Gastroesophageal sphincter (tissue), 4 donors: ENCODE data around the gene NAIF1. TPM values are rescaled to one million over a fixed set of nuclear protein-coding genes. Genes with fewer than 3 reads are reported as not detected.

Experiments used
- ATAC-seq: fragments of 150-250 bp; one replicate; pipeline ENCODE4 v1.9.1; 2016; ENCODE audit warnings: mild to moderate bottlenecking, moderate library complexity
- H3K27ac ChIP-seq, 4 donors: fragments of 200-600 bp; sonication (generic) in 3 of 4; 1 replicate in 3 of 4; 2 replicates in 1 of 4; pipeline ENCODE4 v1.5.1; 2016 to 2019
- H3K27me3 ChIP-seq: fragments of 200-600 bp; sonication (generic); one replicate; pipeline ENCODE4 v1.5.1; 2019
- H3K36me3 ChIP-seq, 2 donors: fragments of 200-600 bp; sonication (generic); one replicate each; pipeline ENCODE4 v1.5.1; 2019; ENCODE audit warnings: control low read depth in 1 of 2
- H3K4me1 ChIP-seq, 3 donors: fragments of 200-600 bp; sonication (generic); 1 replicate in 2 of 3; 2 replicates in 1 of 3; pipeline ENCODE4 v1.5.1; 2016 to 2019; ENCODE audit warnings: control low read depth in 2 of 3
- H3K4me3 ChIP-seq, 2 donors: fragments of 200-600 bp; sonication (generic); one replicate each; pipeline ENCODE4 v1.5.1; 2019; ENCODE audit warnings: mild to moderate bottlenecking in 1 of 2, moderate library complexity in 1 of 2
- H3K9me3 ChIP-seq, 3 donors: fragments of 200-600 bp; sonication (generic); one replicate each; pipeline ENCODE4 v1.5.1; 2017 to 2019; ENCODE audit warnings: control low read depth in 2 of 3
- CTCF ChIP-seq, 4 experiments: fragments of 200-600 bp in 2 of 4; fragments of 450-650 bp in 2 of 4; sonication (generic) in 1 of 4; IDR thresholded peaks; one replicate each; pipeline ENCODE4 v1.5.1; 2017 to 2019; ENCODE audit warnings: antibody characterized with exemption in 4 of 4, mild to moderate bottlenecking in 2 of 4, moderate library complexity in 2 of 4
- EP300 ChIP-seq: sonication (generic); formaldehyde crosslinking; IDR thresholded peaks from one replicate; pipeline ENCODE4 v1.6.1; 2017; ENCODE audit warnings: antibody characterized with exemption, mild to moderate bottlenecking
- POLR2A ChIP-seq, 2 donors: fragments of 450-650 bp; IDR thresholded peaks; one replicate each; pipeline ENCODE4 v1.6.1; 2017; ENCODE audit warnings: antibody characterized with exemption in 2 of 2, mild to moderate bottlenecking in 2 of 2, moderate library complexity in 1 of 2
- POLR2AphosphoS5 ChIP-seq: sonication (generic); formaldehyde crosslinking; IDR thresholded peaks from one replicate; pipeline ENCODE4 v1.6.1; 2017; ENCODE audit warnings: antibody characterized with exemption
- WGBS, 2 donors: methylation state at CpG; one replicate each; pipeline ENCODE4 v1.1.5; 2018; ENCODE audit warnings: low coverage in 1 of 2; 5-methylcytosine and 5-hydroxymethylcytosine counted together
- total RNA-seq, 4 donors: library from RNA; depleted of rRNA; stranded (reverse); fragments of >200 nt; gene quantifications; one replicate each; pipeline ENCODE4 v1.1.0, GENCODE V29; 2016

NAIF1 gene
- total RNA-seq, 4 donors from 2014 or later = 5.3 to 11.4 (median 8.6) TPM

- no peak overlapping the region for H3K4me3 ChIP-seq
- ATAC-seq = peak; percentile 92
- no peaks in the 10 kb centered on the region for H3K27me3 ChIP-seq
- WGBS, 2 donors = 20 to 33% methylated on average over 1 to 4 of the region's 7 CpGs
- no peaks in the 10 kb centered on the region for H3K36me3 ChIP-seq
- peak in 1 of 2 donors; percentile 30 for TF ChIP-seq POLR2A (IDR thresholded peaks at IDR 0.05)
- no peak for TF ChIP-seq CTCF (IDR thresholded peaks at IDR 0.05)
- TF ChIP-seq POLR2AphosphoS5 = peak; percentile 77
- TF ChIP-seq EP300 = no peak
- H3K9me3 ChIP-seq = no peaks in the 10 kb centered on the region
- H3K4me1 ChIP-seq = peaks cover 0 to 32% (median 8%) of the 10 kb centered on the region in 3 donors
- peak overlapping the region in 3 of 4 donors; percentile 72 to 85 (median 77) for H3K27ac ChIP-seq
These were observed 11.6 kb downstream of the NAIF1 start for GRCh38 chr9:128055344-128056040.

- peak overlapping the region in 3 of 4 donors; percentile 72 to 85 (median 77) for H3K27ac ChIP-seq
- TF ChIP-seq POLR2A (IDR thresholded peaks at IDR 0.05) (no peak), EP300 (no peak), POLR2AphosphoS5 (no peak), CTCF (IDR thresholded peaks at IDR 0.05) (no peak)
- no peaks in the 10 kb centered on the region for H3K27me3 ChIP-seq
- no peaks in the 10 kb centered on the region for H3K9me3 ChIP-seq
- 75 to 76% methylated on average over 2 to 3 of the region's 3 CpGs for WGBS, 2 donors
- peaks cover 0 to 32% (median 8%) of the 10 kb centered on the region in 3 donors for H3K4me1 ChIP-seq
- no peak for ATAC-seq
- no peak overlapping the region for H3K4me3 ChIP-seq
- no peaks in the 10 kb centered on the region for H3K36me3 ChIP-seq
These were observed 13.0 kb downstream of the NAIF1 start for GRCh38 chr9:128054087-128054486.

GRCh38 chr9:128053560-128053959 lies 13.6 kb downstream of the NAIF1 start:
- H3K27ac ChIP-seq = peak overlapping the region in 1 of 4 donors; percentile 85
- peak; percentile 19 for ATAC-seq
- no peak for TF ChIP-seq POLR2AphosphoS5
- no peak for TF ChIP-seq POLR2A (IDR thresholded peaks at IDR 0.05)
- TF ChIP-seq CTCF (IDR thresholded peaks at IDR 0.05) = no peak
- no peak for TF ChIP-seq EP300
- no peaks in the 10 kb centered on the region for H3K9me3 ChIP-seq
- no peaks in the 10 kb centered on the region for H3K27me3 ChIP-seq
- WGBS, 2 donors = 75 to 85% methylated on average over 7 to 10 of the region's 11 CpGs
- H3K4me3 ChIP-seq = no peak overlapping the region
- no peaks in the 10 kb centered on the region for H3K36me3 ChIP-seq
- H3K4me1 ChIP-seq = peaks cover 0 to 32% (median 8%) of the 10 kb centered on the region in 3 donors

- no peak for ATAC-seq
- Histone ChIP-seq H3K36me3 (no peaks in the 10 kb centered on the region), H3K27me3 (no peaks in the 10 kb centered on the region), H3K4me1 (peaks cover 0 to 31% (median 8%) of the 10 kb centered on the region in 3 donors), H3K27ac (no peak overlapping the region), H3K9me3 (no peaks in the 10 kb centered on the region), H3K4me3 (no peak overlapping the region)
- no peak for TF ChIP-seq CTCF (IDR thresholded peaks at IDR 0.05)
- TF ChIP-seq POLR2A (IDR thresholded peaks at IDR 0.05) = no peak
- no peak for TF ChIP-seq POLR2AphosphoS5
- no peak for TF ChIP-seq EP300
- 81 to 88% methylated on average over 8 to 10 of the region's 15 CpGs for WGBS, 2 donors
These were observed 15.0 kb downstream of the NAIF1 start for GRCh38 chr9:128051932-128052709.
